ENCODE measurements around the gene SLC7A9. TPM values are rescaled to one million over a fixed set of nuclear protein-coding genes. Genes with fewer than 3 reads are reported as not detected.

Gene SLC7A9
- polyA plus RNA-seq, 5 donors, result 0.85 to 1.5 (median 0.97) TPM

DNA sequence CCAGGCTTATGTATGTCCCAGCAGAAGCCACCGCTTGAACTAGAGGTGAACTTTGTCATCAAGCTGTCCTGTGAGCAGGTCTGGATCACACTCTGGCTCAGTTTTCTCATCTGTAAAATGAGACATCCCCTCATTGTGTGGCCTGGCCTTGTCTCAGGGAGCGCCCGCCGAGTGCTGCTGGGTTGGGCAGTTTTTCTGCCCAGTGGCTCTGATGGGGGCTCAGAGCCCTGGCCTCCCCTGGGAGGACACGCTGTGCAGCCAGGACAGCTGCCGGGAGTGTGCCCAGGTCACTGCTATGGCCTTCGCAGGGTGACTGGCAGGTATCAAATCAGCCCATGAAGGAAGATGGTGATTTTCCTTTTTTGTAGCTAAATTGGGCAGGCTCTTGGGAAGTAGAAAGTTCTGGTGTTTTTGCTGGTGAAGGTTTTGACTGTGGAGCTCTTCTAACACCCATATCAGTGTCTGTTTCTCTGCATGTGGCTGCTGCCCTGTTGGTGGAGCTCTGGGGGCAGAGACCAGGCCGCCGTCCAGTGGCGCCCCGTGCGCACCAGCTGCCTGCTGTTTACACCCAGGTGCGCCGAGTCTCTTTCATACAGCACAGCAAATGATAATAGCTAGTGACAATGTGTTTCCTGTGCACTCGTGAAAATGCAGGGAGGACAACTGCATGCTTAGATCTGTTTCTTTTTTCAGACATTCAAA lies 40.8 kb downstream of the SLC7A9 start:
- DNase-seq, result no peak

DNA sequence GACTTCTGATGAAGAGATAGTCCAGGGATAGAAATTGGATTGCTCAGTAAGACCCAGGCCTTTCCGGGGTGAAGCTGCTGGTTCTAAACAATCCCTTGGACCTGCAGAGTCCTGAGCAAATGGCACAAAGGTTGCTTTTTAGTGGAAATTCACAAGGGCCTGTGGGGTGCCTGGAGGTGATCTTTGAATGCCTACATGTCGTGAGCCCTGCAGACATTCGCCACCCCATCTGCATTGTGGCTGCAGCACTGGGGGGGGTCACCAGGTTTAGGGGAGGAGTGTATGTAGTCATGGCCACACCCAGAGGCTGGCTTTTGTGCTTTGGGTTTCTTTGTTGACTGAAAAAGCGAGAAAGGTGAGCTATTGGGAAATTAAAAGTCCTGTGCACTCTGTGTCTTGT lies 41.4 kb downstream of the SLC7A9 start:
- no peak for DNase-seq

DNA sequence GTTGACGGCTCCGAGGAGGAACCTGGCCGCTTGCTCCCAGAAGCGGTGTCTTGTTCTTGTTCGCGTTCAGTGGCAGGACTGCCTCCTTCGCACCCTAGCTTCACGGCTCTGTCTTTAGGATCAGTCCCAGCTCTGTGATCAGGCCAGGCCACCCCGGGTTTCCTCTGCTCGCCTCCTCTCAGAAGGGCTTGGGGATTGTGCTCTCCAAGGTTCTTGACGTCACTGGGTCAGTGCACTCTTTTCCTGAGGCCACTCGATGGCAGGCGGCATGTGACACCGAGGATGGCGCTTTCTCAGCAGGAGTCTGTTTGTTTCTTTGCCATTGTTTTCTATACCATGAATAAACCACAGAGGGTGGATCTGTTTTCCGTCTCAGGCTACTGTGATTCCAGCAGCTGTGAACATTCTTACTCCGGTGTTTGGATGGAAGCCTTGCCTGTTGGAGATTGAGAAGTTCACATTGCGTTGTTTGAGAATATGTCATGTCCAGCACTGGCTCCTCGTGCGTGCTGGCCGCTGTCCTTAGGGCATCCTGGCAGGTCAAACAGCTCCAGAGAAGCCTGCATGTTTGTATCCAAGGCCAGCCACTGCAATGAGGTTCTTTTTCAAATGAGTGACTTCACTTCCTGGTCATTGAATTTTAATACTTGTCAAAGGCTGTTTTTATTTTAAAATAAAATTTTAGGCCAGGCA lies 44.5 kb downstream of the SLC7A9 start:
- DNase-seq, result no peak

DNA sequence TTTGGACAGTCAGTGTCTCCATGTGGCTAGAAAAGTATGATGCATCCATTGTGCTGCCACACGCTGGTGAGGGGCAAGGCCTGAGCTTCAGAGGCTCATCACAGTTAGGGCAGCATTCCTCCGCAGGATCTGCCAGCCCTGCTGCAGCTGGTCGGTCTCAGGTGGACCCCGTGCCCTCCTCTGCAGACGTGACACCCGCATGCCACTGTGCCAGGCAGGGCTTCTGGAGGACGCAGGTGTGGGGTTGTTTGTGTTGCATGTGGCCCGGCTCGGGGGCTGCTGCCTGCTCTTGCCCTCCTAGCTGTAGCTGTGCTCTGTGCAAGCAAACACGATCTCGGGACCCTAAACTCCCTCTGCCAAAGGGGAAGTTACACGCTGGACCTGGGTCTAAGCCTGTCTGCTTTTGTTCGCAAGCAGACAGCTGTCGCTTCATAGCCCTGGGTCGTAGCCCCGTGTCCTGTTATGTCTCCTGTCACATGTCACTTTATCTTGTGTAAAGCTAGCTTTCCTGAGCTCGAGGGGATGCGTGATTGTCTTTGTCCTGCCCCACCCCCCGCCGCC lies 45.3 kb downstream of the SLC7A9 start:
- DNase-seq, result no peak

DNA sequence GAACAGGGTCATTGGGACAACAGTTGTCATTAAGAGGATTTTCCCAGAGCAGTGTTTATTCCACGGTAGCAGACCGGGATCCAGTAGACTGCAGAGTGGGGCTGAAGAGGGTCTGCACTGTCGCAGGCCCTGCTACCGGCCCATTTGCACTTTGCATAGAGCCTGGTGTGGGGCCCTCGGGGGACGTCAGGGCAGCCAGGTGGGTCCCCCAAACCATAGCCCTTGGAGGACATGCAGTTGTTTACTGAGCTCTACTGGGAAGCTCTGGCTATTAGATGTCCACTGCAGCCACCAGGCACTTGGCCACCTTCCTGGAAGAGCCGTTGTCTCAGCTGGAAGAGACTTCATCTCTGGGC lies 45.8 kb downstream of the SLC7A9 start:
- DNase-seq, result no peak

DNA sequence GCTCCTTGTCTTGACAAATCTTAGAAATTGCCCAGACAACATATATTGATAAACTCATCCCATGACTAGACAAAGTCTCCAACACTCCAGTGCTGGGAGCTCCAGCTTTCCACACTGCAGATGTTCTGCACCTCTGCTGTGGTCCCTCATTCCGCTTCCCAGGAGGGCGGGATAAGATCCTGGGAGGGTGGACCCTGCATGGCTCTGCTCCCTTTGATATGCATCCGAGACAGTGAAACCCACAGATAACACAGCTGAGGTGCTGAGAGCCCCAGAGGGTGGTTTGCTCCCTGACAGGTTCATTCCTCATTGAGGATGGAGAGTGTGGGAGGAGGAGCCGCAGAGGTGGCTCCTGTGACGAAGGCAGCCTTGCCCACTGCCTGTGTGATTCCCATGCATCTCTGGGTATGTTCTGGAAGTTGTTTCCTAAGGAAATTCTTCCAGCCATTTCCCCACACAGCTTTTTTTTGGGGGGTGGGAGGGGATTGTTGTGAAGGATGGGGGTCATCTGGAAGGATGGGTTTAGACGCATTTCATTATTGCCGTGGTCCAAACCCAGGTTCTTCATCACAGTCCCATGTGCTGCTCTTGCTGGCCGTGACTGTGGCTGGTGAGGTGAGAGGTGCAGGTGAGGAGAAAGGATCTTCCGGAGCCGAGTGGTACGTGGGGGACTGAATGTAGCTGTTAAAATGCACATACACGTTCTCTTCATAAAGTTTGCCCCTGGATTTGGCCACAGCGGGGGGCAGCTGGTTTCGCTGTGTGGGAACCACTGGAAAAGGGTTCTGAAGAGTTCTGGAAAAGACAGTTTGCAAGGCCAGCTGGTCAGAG lies 46.4 kb downstream of the SLC7A9 start:
- no peak for DNase-seq

DNA sequence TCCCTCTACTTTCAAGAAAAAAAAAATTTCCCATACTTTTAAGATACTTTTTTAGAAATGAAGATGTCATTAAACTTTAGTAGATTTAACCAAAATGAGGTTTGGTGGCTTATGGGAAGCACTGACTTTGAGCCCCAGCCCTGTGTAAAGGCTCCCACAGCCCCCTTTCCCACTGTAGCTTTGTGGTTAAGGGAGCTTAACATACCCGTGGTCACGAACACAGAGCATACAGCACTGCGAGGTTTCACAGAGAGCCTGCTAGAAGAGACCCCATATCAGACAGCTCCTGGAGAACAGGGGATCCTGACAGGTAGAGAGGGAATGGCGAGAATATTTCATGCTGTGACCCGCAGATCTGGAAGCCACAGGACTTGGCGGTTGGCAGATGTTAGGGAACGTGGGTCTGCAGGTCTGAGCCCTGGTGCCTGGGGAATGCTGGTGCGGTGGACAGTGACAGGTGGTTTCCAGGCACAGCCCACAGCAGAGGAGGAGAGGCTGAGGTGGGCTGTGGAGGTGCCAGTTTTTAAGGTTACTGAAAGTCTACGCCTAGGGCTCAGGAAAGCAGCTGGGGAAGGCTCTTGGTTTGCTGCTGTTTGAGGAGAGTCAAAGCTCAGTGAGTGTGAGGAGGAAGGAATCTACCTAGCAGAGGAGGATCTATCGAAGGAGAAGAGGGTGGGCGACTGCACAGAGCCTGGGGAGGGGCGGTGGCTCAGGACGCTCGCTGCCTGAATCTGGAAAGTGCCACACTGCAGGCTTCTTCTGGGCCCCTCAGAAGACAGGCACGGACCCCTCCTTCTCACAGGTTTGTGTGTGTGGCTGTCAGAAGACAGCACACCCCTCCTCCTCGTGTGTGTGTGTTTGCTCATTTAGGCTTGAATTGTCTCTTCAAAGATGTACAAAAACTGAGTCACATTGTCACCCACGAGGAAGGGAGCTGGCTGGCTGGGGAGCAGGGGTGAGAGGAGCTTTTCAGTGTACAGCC lies 49.9 kb downstream of the SLC7A9 start:
- DNase-seq, result no peak

DNA sequence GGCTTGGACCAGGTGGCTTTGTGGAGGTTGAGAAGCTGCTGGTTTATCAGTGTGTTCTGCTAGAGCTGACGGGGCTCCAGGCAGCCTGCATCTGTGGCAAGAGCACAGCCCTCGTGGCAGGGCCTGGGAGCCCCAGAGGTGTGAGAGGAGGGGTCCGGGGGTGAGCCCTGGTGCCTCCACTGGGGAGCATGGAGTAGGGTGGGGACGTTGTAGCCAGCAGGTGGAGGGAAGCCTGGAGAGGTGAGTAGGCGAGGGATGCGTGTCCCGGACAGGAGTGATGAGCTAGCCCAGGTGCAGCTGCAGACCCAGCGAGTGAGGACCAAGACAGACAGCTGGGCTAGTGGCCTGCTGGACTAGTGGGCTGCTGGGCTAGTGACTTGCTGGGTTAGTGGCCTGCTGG lies 51.0 kb downstream of the SLC7A9 start:
- DNase-seq, result no peak

DNA sequence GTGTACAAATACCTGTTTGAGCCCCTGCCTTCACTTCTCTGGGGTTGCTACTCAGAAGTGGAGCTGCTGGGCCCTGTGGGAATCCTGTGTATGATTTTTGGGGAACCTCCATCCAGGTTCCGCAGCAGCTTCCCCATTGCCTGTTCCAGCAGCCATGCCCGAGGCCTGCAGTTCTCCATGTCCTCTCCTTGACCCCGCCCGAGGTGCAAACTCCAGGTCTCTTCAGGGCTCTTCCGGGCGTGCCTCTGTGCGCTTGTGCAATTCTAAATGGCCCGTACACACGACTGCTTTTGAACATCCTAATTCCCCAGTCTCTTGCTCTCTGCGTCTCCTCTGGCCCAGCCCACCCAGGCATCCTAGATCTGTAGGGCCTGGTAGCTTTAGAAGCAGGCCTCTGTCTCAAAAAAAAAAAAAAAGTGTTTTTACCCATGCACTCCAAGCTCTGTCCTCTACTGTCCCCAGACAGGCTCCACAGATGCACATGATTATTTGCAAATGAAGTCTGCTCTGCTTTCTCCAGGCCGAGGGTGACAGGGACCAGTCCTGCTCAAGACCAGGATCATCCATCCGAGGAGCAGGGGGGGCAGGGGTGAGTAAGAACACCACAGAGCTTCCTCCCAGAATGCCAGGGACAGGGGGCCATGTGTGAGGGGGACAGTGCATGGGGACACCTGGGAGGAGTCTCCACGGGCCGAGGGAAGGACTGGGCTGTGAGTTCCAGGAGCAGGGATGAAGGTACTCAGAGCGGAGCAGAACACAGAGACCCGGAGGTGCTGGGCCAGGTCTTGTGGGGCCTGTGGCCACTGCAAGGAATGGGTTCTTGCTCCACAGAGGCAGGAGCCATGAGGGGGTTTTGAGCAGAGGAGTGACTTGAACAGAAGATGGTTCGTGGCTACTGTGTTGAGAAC lies 51.7 kb downstream of the SLC7A9 start:
- DNase-seq, result no peak

DNA sequence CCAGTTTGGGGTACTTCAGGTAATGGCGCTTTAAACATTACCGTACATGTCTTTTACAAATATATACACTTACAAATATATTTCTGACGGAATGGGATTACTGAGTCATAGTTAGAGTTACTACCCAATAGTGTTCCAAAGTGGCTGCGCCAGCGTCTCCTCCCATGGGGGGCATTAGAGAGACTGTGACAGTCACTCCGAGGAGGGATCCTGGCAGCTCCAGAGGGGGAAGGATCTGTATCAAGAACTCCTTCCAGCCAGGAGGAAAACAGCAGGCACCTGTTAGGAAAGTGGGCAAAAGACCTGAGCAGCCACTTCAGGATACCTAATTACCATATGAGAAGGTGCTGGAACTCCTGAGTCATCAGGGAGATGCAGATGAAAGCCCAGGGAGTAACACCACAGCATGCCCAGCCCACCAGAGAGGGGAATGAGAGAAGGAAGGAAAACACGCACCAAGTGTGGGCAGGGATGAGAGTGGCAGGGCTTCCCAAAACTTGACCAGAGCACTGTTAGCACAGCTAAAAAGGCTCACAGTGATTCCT lies 52.9 kb downstream of the SLC7A9 start:
- no peak for DNase-seq

DNA sequence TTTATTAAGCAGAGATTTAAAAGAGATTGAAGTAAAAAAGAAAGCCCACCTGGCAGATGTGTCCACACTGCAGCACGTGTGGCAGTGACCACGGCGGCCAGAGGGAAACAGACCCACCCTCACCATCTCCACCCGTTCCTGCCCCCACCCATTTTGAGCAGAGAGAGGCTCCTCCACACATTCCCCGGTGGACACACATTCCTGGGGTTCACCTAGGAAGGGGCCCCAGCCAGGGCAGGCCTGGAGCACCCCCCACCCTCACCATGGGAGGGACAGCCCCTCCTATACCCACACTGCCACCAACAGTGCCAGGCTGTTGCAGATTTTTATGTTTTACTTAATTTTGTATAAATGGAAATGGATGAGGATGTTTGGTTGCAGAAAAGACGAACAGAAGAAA lies 54.9 kb downstream of the SLC7A9 start:
- DNase-seq, result no peak

DNA sequence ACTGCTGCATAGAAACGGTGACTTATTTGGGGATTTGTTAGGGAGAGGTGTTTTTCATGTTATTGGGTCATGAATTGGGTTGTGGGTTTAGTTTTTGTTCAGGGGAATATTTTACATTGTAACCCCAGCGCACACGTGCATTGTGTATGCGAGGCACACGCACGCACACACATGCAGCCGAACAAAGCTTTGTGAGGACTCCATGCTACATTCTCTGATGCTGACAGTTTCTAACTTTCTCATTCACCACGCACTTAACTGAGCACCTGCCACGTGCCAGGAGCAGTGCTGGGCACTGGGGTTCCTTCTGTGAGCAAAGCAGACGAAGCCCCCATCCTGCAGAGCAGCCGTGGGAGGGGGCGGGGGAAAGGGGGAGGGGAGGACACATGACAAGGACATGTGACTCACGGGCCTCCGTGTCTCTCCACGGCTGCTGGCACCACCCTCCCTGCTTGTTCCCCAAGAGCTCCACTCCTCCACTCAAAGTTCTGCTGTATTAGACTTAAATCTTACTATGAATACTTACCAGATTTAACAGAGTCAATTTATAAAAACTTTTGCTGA lies 55.6 kb downstream of the SLC7A9 start:
- DNase-seq, result no peak

DNA sequence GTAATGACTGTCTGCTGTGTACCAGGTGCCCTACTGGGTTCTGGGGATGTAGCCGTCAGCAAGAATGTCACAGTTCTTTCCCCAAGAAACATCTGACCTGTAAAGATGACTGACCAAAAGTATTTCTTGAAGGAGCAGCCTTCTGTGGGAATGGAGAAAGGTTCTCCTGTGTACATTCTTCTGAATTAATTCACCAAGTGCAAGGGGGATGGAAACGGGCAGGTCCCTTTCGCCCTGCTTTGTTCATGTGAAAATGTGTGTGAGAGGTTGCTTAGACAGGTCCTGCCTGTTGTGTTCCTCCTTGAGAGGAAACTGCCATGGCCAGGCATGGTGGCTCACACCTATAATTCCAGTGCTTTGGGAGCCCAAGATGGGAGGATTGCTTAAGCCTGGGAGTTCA lies 57.0 kb downstream of the SLC7A9 start:
- DNase-seq, result no peak

DNA sequence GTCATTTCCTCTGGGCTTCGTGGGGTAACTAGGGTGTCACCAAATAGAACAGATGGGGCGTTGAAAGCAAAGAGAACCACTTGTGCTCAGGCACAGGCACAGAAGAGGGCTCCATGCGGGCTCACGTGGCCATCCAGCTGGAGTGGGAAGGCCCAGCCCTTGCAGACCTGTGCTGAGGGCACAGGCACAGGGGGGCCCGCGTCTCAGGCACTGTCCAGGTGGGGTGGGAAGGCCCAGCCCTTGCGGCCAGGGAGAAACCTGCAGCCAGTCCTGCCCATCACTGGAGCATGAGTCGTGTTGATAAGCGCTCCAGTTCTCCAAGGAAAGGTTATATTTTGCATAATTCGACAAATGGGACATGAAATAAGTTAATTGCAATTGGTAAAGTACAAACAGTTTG lies 57.5 kb downstream of the SLC7A9 start:
- DNase-seq, result no peak

DNA sequence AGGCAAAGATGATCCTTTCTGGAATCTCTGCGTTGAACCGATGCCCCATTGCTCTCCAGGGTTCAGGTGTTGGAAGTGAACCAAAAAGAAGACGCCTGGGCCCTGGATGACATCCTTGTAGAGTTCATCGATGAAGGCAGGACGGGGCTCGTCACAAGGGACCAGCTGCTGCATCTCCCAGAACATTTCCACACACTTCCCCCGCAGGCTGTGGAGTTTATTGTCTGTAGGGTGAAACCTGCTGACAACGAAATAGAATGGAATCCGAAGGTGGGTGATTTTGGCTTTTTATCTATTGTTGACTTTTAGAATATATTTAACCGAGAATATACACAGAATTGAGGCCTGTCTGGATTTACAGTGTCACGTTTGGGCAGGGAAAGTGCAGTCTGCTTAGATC lies 58.4 kb downstream of the SLC7A9 start:
- DNase-seq, result no peak

DNA sequence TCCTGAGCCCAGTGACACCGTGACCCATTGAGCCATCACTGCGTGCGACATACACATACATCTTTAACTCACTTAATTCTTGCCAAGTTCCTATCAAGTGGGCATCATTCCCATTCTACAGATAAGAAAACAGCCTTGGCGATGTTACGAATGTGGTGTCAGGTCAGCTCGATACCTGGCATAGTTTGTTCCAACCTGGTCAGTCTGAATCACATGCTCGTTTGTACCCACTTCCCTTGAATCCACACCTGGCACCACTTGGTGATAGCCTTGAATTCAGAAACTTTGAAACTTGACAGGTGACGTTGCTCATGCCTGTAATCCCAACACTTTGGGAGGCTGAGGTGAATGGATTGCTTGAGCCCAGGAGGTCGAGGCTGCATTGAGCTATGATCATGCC lies 59.1 kb downstream of the SLC7A9 start:
- DNase-seq, result no peak

DNA sequence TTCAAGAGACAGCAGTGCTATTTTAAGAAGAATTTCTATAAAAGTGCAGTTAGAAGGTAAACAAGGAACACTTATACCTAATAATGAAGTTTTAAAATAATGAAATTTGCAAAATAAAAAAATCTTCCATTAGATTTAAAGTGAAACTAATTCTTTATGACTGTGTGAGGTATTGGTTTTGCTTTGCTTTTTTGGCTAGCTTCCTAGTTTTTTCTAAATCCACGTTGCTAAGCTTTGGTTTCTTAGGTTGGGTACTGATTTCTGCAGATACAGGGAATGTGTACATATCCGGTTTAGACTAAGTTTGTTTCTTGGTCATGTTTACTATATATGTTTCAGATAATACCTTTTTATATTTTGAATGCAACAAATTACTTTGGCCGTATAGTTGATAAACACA lies 59.8 kb downstream of the SLC7A9 start:
- no peak for DNase-seq

DNA sequence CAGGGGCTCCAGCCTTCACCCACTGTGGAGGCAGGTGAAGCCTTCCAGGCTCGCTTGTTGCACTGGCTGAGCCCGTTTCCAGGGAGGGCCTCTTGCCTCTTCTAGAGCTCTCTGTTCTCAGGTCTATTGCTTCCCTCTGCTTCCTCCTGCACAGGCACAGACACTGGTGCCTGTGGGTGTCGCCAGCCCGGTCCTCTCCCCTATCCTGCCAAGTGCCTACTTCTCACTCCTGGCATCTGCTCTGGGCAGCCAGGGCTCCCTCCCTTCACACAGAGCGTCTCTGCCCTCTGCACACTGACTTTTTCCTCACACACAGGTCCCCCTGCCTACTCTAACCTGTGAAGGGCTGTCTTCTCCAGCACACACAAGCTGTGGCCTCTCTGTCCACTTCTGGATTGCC lies 60.3 kb downstream of the SLC7A9 start:
- DNase-seq, result no peak

DNA sequence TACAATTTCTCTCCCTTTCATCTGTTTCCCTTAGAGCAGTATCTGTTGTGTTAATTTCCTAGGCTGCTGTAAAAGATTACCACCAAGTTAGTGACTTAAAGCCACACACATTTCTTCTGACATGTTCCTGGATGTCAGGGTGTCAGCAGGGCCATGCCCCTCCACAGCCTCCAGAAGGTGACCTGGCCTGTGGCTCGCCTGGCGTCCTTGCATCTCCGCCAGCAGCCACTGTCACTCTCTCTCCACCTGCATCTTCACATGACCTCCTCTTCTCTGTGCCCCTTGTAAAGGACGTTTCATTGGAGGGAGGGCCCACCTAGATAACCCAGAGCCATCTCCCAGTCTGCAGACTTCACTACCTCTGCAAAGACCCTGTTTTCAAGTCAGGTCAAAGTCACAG lies 61.3 kb downstream of the SLC7A9 start:
- no peak for DNase-seq

DNA sequence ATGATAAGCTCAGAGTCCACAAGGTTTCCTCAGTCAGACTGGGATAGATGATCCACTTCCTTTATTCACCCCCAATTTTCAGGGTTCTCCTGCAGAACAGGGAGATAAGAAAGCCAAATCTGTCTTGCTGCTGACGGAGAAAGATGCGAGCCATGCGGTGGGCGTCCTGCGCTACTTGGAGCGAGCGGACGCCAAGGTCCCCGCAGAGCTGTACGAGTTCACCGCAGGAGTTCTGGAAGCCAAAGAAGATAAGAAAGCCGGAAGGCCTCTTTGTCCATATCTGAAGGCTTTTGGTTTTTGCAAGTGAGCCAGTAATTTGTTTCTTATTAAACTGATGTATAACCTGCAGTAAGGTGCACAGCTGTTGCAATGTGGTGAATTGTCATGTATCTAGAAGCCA lies 66.7 kb downstream of the SLC7A9 start:
- DNase-seq, result no peak
